Measurements from ENCODE around the gene MYMX. TPM values are rescaled to one million over a fixed set of nuclear protein-coding genes. Genes with fewer than 3 reads are reported as not detected.

MYMX gene
- total RNA-seq, 3 donors from 2014 or later, result 0.39 TPM; not detected in 2

GRCh38 chr6:44258325-44258863, 41.7 kb downstream of the MYMX start:
- Histone ChIP-seq H3K9me3 (no peaks in the 10 kb centered on the region), H3K36me3 (ENCODE audit: low read depth) (peaks cover 8% of the 10 kb centered on the region), H3K4me3 (no peak overlapping the region), H3K4me1 (ENCODE audit: low read depth) (peaks cover 22% of the 10 kb centered on the region)
- TF ChIP-seq CTCF (IDR thresholded peaks at IDR 0.05), result no peak
- intact Hi-C loops (cut with DNase I, micrococcal nuclease), result no loop called here
- ATAC-seq (no peak), DNase-seq (no peak)

- ATAC-seq, result no peak
- Histone ChIP-seq H3K36me3 (ENCODE audit: low read depth) (peaks cover 4% of the 10 kb centered on the region), H3K9me3 (no peaks in the 10 kb centered on the region)
Observed at GRCh38 chr6:44258921-44259320, 42.2 kb downstream of the MYMX start.

GRCh38 chr6:44260011-44260410, 43.3 kb downstream of the MYMX start:
- Histone ChIP-seq H3K9me3 (no peaks in the 10 kb centered on the region), H3K36me3 (ENCODE audit: low read depth) (no peaks in the 10 kb centered on the region), H3K4me3 (no peak overlapping the region), H3K4me1 (ENCODE audit: low read depth) (peaks cover 33% of the 10 kb centered on the region)
- intact Hi-C loops (cut with DNase I, micrococcal nuclease), result no loop called here
- TF ChIP-seq CTCF (IDR thresholded peaks at IDR 0.05), result no peak
- no peak for ATAC-seq
- no peak for DNase-seq

More at GRCh38 chr6:44258921-44259320, 42.2 kb downstream of the MYMX start:
- peaks cover 27% of the 10 kb centered on the region for H3K4me1 ChIP-seq (ENCODE audit: low read depth)
- intact Hi-C loops (cut with DNase I, micrococcal nuclease), result no loop called here
- DNase-seq, result no peak
- H3K4me3 ChIP-seq, result no peak overlapping the region
- no peak for TF ChIP-seq CTCF (IDR thresholded peaks at IDR 0.05)

- intact Hi-C loops (cut with DNase I, micrococcal nuclease), result no loop called here
- peaks cover 33% of the 10 kb centered on the region for H3K4me1 ChIP-seq (ENCODE audit: low read depth)
- DNase-seq, result no peak
- ATAC-seq, result no peak
- no peaks in the 10 kb centered on the region for H3K36me3 ChIP-seq (ENCODE audit: low read depth)
- TF ChIP-seq CTCF (IDR thresholded peaks at IDR 0.05), result no peak
- no peak overlapping the region for H3K4me3 ChIP-seq
- no peaks in the 10 kb centered on the region for H3K9me3 ChIP-seq
Observed at GRCh38 chr6:44260451-44261297, 43.9 kb downstream of the MYMX start.

- DNase-seq (no peak), ATAC-seq (no peak)
- TF ChIP-seq CTCF (IDR thresholded peaks at IDR 0.05), result no peak
- H3K36me3 ChIP-seq (ENCODE audit: low read depth), result no peaks in the 10 kb centered on the region
- H3K4me3 ChIP-seq, result no peak overlapping the region
- H3K4me1 ChIP-seq (ENCODE audit: low read depth), result peaks cover 24% of the 10 kb centered on the region
- intact Hi-C loops (cut with DNase I, micrococcal nuclease), result no loop called here
- H3K9me3 ChIP-seq, result no peaks in the 10 kb centered on the region
Observed at GRCh38 chr6:44261581-44261980, 44.9 kb downstream of the MYMX start.

Measured in mucosa of descending colon (tissue), 3 donors.